Vagina (tissue), 2 donors: ENCODE results near the gene KIDINS220.

Experiments
- POLR2A ChIP-seq, 2 donors: fragments of 450-650 bp; IDR thresholded peaks; one replicate each; pipeline ENCODE4 v1.6.1; 2017; ENCODE audit warnings: antibody characterized with exemption in 2 of 2, mild to moderate bottlenecking in 2 of 2, moderate library complexity in 2 of 2
- POLR2AphosphoS5 ChIP-seq, 2 donors: sonication (generic); formaldehyde crosslinking; IDR thresholded peaks; one replicate each; pipeline ENCODE4 v1.9.0; 2017; ENCODE audit warnings: antibody characterized with exemption in 2 of 2, mild to moderate bottlenecking in 2 of 2, low read depth in 1 of 2; ENCODE audit not compliant: insufficient read depth in 1 of 2
- TF ChIP-seq, protein P1 (sequence below), 3 experiments: fragments of 450-650 bp in 2 of 3; fragments of 200-600 bp in 1 of 3; sonication (generic) in 1 of 3; IDR thresholded peaks; one replicate each; pipeline ENCODE4 v1.5.1; 2017 to 2019; ENCODE audit warnings: antibody characterized with exemption in 3 of 3, mild to moderate bottlenecking in 2 of 3, moderate library complexity in 2 of 3

DNA sequence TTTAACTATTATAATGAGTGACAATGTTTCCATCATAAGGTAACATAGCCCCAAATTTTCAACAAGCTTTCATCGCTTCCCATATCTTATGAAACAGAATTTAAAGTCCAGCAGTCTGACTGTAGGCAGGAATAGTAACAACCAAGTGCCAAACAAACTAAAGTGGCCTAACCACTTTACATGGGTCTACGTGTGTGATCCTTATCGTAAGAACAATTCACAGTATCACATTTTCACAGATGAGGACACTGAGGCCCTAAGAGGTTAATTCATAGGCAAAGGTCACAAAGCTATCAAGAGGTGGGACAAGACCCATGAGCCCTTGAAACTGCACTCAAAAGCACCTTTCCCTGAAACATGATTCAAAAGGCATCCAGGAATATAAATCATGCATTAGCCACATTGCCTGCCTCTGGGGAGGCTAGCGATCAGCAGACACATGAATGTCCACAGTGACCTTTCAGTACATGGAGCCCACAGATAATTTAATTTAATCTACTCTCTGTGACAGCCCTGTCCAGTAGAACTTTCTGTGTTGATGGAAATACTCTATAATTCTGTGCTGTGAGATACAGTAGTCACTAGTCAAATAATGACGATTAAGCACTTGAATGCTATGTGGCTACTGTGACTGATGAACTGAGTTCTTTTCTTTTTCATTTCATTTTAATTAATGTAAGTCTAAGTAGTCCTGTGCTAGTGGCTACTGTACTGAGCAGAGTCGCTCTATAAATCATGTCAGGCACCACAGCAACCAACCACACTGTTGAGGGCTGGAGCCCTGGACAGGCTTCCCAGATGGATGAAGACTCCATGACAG is 30.3 kb downstream of the KIDINS220 start:
- TF ChIP-seq, protein P1, sequence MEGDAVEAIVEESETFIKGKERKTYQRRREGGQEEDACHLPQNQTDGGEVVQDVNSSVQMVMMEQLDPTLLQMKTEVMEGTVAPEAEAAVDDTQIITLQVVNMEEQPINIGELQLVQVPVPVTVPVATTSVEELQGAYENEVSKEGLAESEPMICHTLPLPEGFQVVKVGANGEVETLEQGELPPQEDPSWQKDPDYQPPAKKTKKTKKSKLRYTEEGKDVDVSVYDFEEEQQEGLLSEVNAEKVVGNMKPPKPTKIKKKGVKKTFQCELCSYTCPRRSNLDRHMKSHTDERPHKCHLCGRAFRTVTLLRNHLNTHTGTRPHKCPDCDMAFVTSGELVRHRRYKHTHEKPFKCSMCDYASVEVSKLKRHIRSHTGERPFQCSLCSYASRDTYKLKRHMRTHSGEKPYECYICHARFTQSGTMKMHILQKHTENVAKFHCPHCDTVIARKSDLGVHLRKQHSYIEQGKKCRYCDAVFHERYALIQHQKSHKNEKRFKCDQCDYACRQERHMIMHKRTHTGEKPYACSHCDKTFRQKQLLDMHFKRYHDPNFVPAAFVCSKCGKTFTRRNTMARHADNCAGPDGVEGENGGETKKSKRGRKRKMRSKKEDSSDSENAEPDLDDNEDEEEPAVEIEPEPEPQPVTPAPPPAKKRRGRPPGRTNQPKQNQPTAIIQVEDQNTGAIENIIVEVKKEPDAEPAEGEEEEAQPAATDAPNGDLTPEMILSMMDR (IDR thresholded peaks at IDR 0.05) = no peak
- TF ChIP-seq POLR2AphosphoS5 (IDR thresholded peaks at IDR 0.05; ENCODE audit: insufficient read depth in 1 of 2, low read depth in 1 of 2) (no peak), POLR2A (IDR thresholded peaks at IDR 0.05) (no peak)
